AG04450 (cell line): ENCODE results near the gene POLA2. TPM values are rescaled to one million over a fixed set of nuclear protein-coding genes. Genes with fewer than 3 reads are reported as not detected.
"Not testable (repeated sequence)": the region's sequence is repeated elsewhere in the genome, so short reads cannot be mapped to it uniquely, and the experiment has no call there.

Source experiments
- CTCF ChIA-PET: fragments of 300-600, 350-600 bp; formaldehyde crosslinking; extraction: SDS; loops from one replicate; lab custom pipeline; 2022; ENCODE audit warnings: antibody characterized with exemption, inconsistent platforms; lab: Charles Lee
- POLR2A ChIA-PET: fragments of 350-600 bp; formaldehyde crosslinking; extraction: SDS; loops from one replicate; lab custom pipeline; 2021; ENCODE audit warnings: antibody characterized with exemption, inconsistent platforms; lab: Yijun Ruan, JAX
- DNase-seq: peaks from one replicate; pipeline ENCODE4 v3.0.0-alpha.2; 2011; ENCODE audit warnings: low read depth, low spot score
- H3K27ac ChIP-seq: one replicate; pipeline ENCODE4 v1.5.1; 2012; ENCODE audit warnings: low read depth, low read length, control low read depth
- H3K27me3 ChIP-seq: one replicate; pipeline ENCODE4 v1.6.0; 2012; ENCODE audit warnings: low read length; ENCODE audit not compliant: control insufficient read depth, insufficient read depth
- H3K4me3 ChIP-seq: 2 replicates; pipeline ENCODE4 v1.5.1; 2011; ENCODE audit warnings: mild to moderate bottlenecking, low read depth, low read length, control low read depth
- H3K9me3 ChIP-seq: 2 replicates; pipeline ENCODE4 v1.5.1; 2012; ENCODE audit warnings: low read length; ENCODE audit not compliant: control insufficient read depth, insufficient read depth
- CTCF ChIP-seq: IDR thresholded peaks from 2 replicates; pipeline ENCODE4 v1.5.1; 2011; ENCODE audit warnings: low read depth, low read length, control low read depth, inconsistent platforms
- polyA plus RNA-seq: library from polyadenylated mRNA; depleted of rRNA; stranded (reverse); fragments of >200 nt; gene quantifications from 2 replicates; pipeline ENCODE4 v1.2.3, GENCODE V29; 2011

The POLA2 gene
- polyA plus RNA-seq, 1 experiment = 14.1 TPM

GRCh38 chr11:65242389-65242788 lies 19.4 kb upstream of the POLA2 start:
- TF ChIP-seq CTCF = no peak
- POLR2A ChIA-PET = no interaction called here
- no peak for DNase-seq
- Histone ChIP-seq H3K9me3 (peaks cover 10% of the 10 kb centered on the region), H3K27me3 (peaks cover 6% of the 10 kb centered on the region), H3K4me3 (no peak overlapping the region), H3K27ac (no peak overlapping the region)
- CTCF ChIA-PET = no interaction called here

- Histone ChIP-seq H3K27ac (no peak overlapping the region), H3K27me3 (peaks cover 6% of the 10 kb centered on the region), H3K9me3 (peaks cover 10% of the 10 kb centered on the region), H3K4me3 (no peak overlapping the region)
- ChIA-PET CTCF (no interaction called here), POLR2A (interaction anchor here (0.7 to 1.7 kb wide), 2 partner anchors 16 to 18 kb away, joined by 4 to 6 read pairs; partner anchors contain the start of gene POLA2)
- no peak for DNase-seq
- TF ChIP-seq CTCF = no peak
Measured at GRCh38 chr11:65243797-65244196, 18.0 kb upstream of the POLA2 start.

- H3K27me3 ChIP-seq, H3K9me3 ChIP-seq, H3K27ac ChIP-seq, H3K4me3 ChIP-seq, POLR2A ChIA-PET, DNase-seq: not testable (repeated sequence)
- CTCF ChIA-PET = interaction anchor here (0.6 kb wide), 1 partner anchor 58 kb away, joined by 3 read pairs; no protein-coding TSS in a partner anchor
Measured at GRCh38 chr11:65245046-65245445, 16.7 kb upstream of the POLA2 start.

- H3K27ac ChIP-seq = no peak overlapping the region
- peaks cover 3% of the 10 kb centered on the region for H3K27me3 ChIP-seq
- TF ChIP-seq CTCF = no peak
- DNase-seq = no peak
- CTCF ChIA-PET = interaction anchor here (0.6 kb wide), 1 partner anchor 29 kb away, joined by 6 read pairs; no protein-coding TSS in a partner anchor
- H3K4me3 ChIP-seq = no peak overlapping the region
- POLR2A ChIA-PET = no interaction called here
- H3K9me3 ChIP-seq = peaks cover 10% of the 10 kb centered on the region
Measured at GRCh38 chr11:65246506-65246905, 15.3 kb upstream of the POLA2 start.

- not testable (repeated sequence) for H3K4me3 ChIP-seq, H3K9me3 ChIP-seq, H3K27me3 ChIP-seq, DNase-seq, H3K27ac ChIP-seq
- POLR2A ChIA-PET = interaction anchor here (0.6 kb wide), 1 partner anchor 21 kb away, joined by 4 read pairs; no protein-coding TSS in a partner anchor
- CTCF ChIA-PET = interaction anchor here (1.1 kb wide), 1 partner anchor 23 kb away, joined by 5 read pairs; no protein-coding TSS in a partner anchor
Measured at GRCh38 chr11:65248184-65248710, 13.5 kb upstream of the POLA2 start.

GRCh38 chr11:65251476-65251875 lies 10.3 kb upstream of the POLA2 start:
- H3K27ac ChIP-seq = no peak overlapping the region
- no peak overlapping the region for H3K4me3 ChIP-seq
- no peak for DNase-seq
- H3K27me3 ChIP-seq = no peaks in the 10 kb centered on the region
- TF ChIP-seq CTCF = no peak
- no peaks in the 10 kb centered on the region for H3K9me3 ChIP-seq
- POLR2A ChIA-PET = no interaction called here
- CTCF ChIA-PET = interaction anchor here (0.7 to 2.2 kb wide), 6 partner anchors 8 to 78 kb away, joined by 3 to 9 read pairs (median 3); no protein-coding TSS in a partner anchor
